Activated CD4-positive, alpha-beta T cell treated with anti-CD3 and anti-CD28 coated beads for 48 hours (primary cell): ENCODE data around the gene CTSS.

Source experiments
- DNase-seq: peaks from one replicate; pipeline ENCODE4 v3.0.0-alpha.2; 2020

CTSS gene

GRCh38 chr1:150696590-150696989, 69.0 kb downstream of the CTSS start:
- DNase-seq: no peak

GRCh38 chr1:150696162-150696561, 69.4 kb downstream of the CTSS start:
- no peak for DNase-seq

GRCh38 chr1:150695561-150695960, 70.0 kb downstream of the CTSS start:
- DNase-seq: no peak

GRCh38 chr1:150692720-150693119, 72.9 kb downstream of the CTSS start:
- DNase-seq: no peak

GRCh38 chr1:150688763-150689162, 76.8 kb downstream of the CTSS start:
- no peak for DNase-seq

GRCh38 chr1:150686275-150686674, 79.3 kb downstream of the CTSS start:
- no peak for DNase-seq

GRCh38 chr1:150683914-150684313, 81.7 kb downstream of the CTSS start:
- DNase-seq: no peak
